A549 (cell line): ENCODE data around the gene GAD2.

ENCODE experiments used
- BHLHE40 ChIP-seq: IDR thresholded peaks from 2 replicates; pipeline ENCODE4 v1.6.1; 2012; ENCODE audit warnings: low read depth, low read length, inconsistent platforms
- CHD2 ChIP-seq: fragments of 150-350 bp; IDR thresholded peaks from 2 replicates; pipeline ENCODE4 v1.6.1; 2014; ENCODE audit warnings: low read length; ENCODE audit not compliant: partially characterized antibody
- JUN ChIP-seq, 2 experiments: fragments of >200 bp; sonication (Bioruptor Twin); formaldehyde crosslinking; IDR thresholded peaks; 2 replicates in 1 of 2; 3 replicates in 1 of 2; pipeline ENCODE4 v1.6.1; 2016 to 2017
- MYC ChIP-seq: IDR thresholded peaks from 2 replicates; pipeline ENCODE4 v1.6.1; 2012; ENCODE audit warnings: mild to moderate bottlenecking, inconsistent platforms, low read length, improper control_type of control experiment, borderline replicate concordance
- POLR2A ChIP-seq: IDR thresholded peaks from 2 replicates; pipeline ENCODE4 v1.6.1; 2012; ENCODE audit warnings: mild to moderate bottlenecking, low read length
- RFX5 ChIP-seq: fragments of 450-650 bp; IDR thresholded peaks from 2 replicates; pipeline ENCODE4 v1.7.1; 2014; ENCODE audit warnings: antibody characterized with exemption, mild to moderate bottlenecking, moderate library complexity
- RNF2 ChIP-seq: fragments of 200-600 bp; sonication (generic); IDR thresholded peaks from 2 replicates; pipeline ENCODE4 v1.6.1; 2016; ENCODE audit warnings: low read depth, mild to moderate bottlenecking, antibody characterized with exemption, moderate library complexity, borderline replicate concordance
- TF ChIP-seq, protein P1 (sequence below): fragments of 250-450 bp; sonication (Bioruptor Pico); IDR thresholded peaks from 2 replicates; pipeline ENCODE4 v1.5.0; 2021; ENCODE audit warnings: mild to moderate bottlenecking, moderate library complexity, borderline replicate concordance

DNA sequence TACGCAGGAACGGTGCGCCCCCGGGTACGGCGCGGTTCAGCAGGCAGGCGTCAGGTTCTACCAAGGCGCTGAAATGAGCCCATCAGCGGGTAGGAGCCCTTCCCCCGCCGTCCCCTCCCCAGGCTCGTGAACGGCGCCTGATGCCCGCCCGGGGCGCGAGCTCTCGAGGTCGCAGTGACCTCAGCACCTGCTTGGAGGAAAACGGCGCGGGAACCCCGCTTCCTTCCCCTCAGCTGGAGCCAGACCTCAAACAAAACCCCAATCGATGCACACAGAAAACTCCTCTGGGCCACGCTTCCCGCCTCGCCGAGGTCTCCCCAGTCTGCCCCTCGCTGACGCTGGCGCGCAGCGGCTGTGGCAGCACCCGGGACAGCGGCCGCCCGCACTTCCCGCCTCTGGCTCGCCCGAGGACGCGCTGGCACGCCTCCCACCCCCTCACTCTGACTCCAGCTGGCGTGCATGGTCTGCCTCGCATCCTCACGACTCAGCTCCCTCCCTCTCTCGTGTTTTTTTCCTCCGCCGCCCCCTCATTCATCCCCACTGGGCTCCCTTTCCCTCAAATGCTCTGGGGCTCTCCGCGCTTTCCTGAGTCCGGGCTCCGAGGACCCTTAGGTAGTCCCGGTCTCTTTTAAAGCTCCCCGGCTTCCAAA lies 514 bp upstream of the GAD2 start:
- TF ChIP-seq RNF2, result no peak
- no peak for TF ChIP-seq BHLHE40
- no peak for TF ChIP-seq MYC
- TF ChIP-seq CHD2, result no peak
- TF ChIP-seq POLR2A, result no peak
- TF ChIP-seq JUN (IDR thresholded peaks at IDR 0.05), result no peak
- no peak for TF ChIP-seq RFX5
- TF ChIP-seq, protein P1, sequence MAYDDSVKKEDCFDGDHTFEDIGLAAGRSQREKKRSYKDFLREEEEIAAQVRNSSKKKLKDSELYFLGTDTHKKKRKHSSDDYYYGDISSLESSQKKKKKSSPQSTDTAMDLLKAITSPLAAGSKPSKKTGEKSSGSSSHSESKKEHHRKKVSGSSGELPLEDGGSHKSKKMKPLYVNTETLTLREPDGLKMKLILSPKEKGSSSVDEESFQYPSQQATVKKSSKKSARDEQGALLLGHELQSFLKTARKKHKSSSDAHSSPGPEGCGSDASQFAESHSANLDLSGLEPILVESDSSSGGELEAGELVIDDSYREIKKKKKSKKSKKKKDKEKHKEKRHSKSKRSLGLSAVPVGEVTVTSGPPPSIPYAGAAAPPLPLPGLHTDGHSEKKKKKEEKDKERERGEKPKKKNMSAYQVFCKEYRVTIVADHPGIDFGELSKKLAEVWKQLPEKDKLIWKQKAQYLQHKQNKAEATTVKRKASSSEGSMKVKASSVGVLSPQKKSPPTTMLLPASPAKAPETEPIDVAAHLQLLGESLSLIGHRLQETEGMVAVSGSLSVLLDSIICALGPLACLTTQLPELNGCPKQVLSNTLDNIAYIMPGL (CRISPR knock-in tag), result no peak
